Epithelial cell of esophagus (primary cell): ENCODE results near the gene DNLZ.

ENCODE experiments used
- DNase-seq: peaks from one replicate; pipeline ENCODE4 v3.0.0; 2010; ENCODE audit warnings: low read depth
- H3K4me3 ChIP-seq: 2 replicates; pipeline ENCODE4 v1.5.1; 2011; ENCODE audit warnings: mild to moderate bottlenecking, low read length, control low read depth
- TF ChIP-seq, protein P1 (sequence below): IDR thresholded peaks from 2 replicates; pipeline ENCODE4 v1.5.1; 2011; ENCODE audit warnings: low read depth, mild to moderate bottlenecking, low read length, control low read depth, inconsistent platforms; ENCODE audit not compliant: insufficient read depth; ENCODE audit errors: missing control alignments

DNLZ gene

DNA sequence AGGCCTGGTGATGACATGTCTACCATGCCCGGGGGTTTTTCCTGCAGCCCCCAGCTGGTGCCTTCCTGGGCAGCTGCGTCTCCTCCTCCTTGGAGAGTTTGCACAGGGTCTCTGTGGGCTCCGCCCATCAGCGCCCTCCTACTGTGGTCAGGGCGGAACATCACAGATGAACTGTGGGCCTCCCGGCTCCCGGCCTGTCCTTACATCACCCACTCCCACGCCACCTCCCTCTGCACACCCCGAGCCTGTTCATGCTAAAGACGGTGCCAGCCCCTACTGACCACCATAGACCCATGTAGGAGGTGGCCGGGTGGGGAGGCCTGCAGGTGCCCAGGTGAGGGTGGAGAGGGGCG is 23.6 kb downstream of the DNLZ start:
- TF ChIP-seq, protein P1, sequence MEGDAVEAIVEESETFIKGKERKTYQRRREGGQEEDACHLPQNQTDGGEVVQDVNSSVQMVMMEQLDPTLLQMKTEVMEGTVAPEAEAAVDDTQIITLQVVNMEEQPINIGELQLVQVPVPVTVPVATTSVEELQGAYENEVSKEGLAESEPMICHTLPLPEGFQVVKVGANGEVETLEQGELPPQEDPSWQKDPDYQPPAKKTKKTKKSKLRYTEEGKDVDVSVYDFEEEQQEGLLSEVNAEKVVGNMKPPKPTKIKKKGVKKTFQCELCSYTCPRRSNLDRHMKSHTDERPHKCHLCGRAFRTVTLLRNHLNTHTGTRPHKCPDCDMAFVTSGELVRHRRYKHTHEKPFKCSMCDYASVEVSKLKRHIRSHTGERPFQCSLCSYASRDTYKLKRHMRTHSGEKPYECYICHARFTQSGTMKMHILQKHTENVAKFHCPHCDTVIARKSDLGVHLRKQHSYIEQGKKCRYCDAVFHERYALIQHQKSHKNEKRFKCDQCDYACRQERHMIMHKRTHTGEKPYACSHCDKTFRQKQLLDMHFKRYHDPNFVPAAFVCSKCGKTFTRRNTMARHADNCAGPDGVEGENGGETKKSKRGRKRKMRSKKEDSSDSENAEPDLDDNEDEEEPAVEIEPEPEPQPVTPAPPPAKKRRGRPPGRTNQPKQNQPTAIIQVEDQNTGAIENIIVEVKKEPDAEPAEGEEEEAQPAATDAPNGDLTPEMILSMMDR, result no peak
- no peak for DNase-seq
- no peak overlapping the region for H3K4me3 ChIP-seq

DNA sequence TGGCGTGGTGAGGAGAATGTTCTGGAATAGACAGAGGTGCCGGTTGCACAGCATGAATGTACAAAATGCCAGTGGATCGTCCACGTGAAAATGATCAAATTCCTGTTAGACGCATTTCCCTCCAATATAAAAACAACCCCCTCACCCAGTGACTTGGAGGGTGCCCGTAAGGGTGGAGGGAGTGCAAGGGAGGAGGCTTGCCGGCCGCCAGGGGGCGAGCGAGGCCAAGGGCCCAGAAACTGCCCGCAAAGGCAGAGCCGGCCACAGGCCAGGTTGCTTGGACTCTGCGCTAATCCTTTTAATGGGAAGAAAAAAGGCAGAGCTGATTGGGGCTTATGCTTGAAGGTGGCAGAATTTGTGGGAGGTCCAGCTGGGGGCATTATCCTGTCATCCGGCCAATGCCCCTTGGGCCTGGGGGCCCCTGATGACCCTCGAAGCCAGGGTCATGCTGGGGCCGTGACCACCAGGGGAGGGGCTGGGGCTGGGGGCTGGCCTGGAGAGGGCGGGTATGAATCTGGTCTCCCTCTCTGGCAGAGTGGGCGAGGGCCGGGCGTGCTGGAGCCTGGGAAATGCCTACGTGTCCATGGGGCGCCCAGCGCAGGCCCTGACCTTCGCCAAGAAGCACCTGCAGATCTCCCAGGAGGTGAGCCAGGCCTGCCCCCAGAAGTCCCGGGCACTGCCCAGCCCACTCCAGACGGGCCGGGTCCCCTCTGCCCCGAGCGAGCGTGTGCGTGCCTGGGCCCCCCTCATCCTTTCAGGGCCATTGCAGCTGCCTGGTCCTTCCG is 24.2 kb downstream of the DNLZ start:
- TF ChIP-seq, protein P1, result peak; percentile 94
- peak; percentile 72 for DNase-seq
- H3K4me3 ChIP-seq, result no peak overlapping the region

DNA sequence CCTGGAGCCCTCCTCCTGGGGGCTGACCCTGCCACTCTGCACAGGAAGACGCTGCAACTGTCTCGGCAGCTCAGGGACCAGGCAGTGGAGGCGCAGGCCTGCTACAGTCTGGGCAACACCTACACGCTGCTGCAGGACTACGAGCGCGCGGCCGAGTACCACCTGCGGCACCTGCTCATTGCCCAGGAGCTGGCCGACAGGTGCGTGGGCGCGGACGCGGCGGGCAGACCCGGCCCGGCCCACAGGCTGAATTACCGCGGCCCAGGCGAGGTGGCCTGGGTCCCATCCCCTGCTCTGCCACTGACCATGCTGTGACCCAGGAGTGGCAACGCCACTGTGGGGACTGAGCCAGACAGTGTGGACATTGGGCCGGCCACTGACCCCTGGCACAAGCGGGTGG is 25.0 kb downstream of the DNLZ start:
- no peak for DNase-seq
- TF ChIP-seq, protein P1, result no peak

DNA sequence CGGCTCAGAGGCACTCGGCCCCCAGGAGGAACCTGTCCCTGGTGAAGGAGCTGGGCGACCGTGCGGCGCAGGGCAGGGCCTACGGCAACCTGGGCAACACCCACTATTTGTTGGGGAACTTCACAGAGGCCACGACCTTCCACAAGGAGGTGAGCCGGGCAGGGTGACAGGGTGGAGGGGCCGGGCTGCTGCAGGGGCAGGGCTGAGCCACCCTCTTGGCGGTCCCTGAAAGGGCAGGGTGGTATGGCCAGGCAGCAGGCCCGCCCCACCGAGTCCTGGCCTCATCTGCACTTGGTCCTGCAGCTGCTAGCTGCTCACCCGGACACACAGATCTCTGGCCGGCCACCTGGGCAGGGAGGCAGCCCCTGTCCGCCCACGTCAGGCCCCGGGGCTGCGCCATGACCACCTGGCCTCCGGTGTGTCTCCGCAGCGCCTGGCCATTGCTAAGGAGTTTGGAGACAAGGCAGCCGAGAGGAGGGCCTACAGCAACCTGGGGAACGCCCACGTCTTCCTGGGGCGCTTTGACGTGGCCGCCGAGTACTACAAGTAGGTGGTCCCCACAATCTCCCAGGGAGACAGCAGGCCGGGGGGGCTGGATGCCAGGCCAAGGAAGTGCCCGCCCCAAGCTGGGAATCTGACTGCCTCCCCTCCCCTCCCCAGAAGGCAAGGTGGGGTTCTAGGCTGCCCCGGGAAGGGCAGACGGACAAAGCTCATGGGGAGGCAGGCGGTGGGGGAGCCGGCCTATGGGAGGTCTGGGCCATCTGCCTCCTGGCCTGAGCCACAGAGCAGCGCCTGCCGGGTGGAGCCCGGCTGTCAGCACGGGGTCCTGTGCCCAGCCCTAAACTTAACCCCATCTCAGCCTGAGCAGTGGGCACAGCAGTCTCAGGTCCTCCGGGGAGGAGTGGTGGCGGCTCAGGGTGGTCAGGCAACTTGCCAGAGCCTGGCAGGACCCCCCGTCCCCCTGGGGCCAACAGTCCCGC is 25.8 kb downstream of the DNLZ start:
- TF ChIP-seq, protein P1, result no peak
- no peak overlapping the region for H3K4me3 ChIP-seq
- no peak for DNase-seq

More for the DNA sequence above, 25.0 kb downstream of the DNLZ start:
- no peak overlapping the region for H3K4me3 ChIP-seq

DNA sequence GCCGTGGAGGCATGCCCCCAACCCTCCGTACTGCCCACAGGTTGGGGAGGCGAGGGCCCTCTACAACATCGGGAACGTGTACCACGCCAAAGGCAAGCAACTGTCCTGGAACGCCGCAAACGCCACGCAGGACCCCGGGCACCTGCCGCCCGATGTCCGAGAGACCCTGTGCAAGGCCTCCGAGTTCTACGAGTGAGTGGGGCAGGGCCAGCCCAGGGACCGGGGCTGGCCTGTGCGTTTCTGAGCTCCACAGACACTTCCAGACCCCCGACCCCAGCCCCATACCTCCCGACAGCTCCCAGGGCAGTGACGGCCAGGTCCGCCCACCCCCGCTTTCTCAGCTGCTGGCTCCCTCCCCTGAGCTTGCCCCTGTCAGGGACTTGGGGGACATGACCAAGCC is 26.7 kb downstream of the DNLZ start:
- no peak for DNase-seq
- no peak overlapping the region for H3K4me3 ChIP-seq
- TF ChIP-seq, protein P1, result no peak

DNA sequence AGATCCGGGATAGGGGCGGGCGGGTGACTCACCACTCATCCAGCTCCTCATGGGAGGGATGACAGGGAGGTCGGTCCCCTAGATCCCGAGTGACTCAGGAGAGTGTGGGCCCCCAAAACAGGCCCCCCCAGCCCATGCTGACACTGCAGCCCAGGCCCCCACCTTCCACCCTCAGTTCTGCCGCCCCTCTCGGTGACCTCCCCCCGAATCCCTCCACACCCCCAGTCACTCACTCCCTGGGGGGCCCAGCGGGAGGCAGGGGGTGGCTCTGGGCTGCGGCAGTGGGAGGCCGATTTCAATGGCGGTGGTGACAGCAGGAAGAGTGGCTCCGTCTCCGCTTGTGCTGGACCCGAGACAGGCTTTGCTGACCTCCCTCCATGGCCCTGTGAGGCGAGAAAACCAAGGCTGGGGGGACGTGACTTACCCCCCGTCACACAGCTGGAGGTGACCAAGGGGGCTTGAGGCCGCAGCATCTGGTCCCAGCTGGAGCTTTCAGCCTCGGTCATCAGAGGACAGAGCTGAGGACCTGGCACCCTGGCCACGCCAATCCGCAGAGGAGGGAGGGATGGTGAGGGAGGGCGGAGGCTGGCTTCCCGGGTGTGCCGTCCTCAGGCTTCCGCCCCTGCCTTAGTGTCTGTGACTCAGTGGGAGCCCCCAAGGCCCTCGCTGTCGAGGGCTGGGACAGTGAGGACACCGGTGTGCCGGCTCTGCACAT is 27.2 kb downstream of the DNLZ start:
- TF ChIP-seq, protein P1, result no peak
- no peak for DNase-seq
- H3K4me3 ChIP-seq, result no peak overlapping the region
